DMS 273 treated with DMSO at 0.1 percent for 48 hours (cell line): Measurements from ENCODE around the gene FCN2.

Experiments
- DNase-seq: peaks from one replicate; lab custom pipeline; 2025; lab: John Stamatoyannopoulos, UW

Gene FCN2

DNA sequence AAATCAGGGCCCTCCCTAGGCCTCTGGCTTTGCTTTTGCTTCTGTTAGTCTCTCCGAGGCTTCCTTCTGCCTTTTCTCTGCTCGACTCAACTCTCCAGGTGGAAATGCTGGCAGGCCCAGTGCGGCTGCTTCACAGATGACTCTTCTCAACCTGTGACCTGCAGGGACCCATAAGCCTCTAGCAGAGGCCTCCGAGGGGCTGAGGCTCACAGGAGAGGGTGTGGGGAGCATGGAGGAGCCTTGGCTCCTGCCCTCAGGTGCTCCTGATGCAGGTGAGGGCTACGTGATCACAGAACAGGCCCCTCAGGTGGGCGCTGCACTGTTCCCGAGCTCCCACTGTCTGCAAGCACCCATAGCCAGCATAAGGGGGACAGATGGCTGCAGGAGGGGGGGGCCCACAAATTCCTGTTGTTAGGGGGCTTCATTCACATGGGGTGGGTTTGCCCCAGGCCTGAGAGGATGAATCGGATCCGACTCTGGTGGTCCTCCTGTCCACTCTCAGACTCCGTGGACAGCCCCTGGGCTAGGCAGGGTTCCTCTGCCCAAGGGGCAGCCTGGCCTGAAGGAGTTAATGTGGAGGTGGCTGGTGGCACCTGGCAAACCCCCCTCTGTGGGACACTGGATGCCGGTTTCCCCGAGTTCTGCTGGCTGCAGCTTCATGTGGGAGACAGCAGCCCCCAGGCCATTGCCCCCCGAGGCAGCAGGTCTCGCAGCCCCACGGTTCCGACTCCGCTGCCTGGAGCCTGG is 10.9 kb upstream of the FCN2 start:
- no peak for DNase-seq

DNA sequence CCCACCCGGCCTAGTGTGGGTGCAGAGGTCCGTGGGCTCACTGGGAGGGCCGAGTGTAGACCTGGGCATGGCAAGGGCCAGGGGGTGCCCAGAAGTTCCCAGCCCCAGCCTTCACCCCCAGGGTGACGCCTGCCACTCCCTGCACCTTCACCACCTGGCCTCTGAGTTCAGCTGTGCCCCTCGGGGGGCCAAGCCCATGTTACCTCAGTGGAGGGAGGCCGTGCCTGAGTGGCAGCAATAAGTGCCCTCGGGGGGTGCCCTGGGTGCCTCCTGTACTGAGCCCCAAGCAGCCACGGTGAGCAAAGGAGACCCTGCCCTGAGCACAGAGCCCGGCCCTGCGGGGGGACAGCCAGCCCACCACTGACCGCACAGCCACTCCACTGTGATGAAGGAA is 10.3 kb upstream of the FCN2 start:
- DNase-seq, result no peak

DNA sequence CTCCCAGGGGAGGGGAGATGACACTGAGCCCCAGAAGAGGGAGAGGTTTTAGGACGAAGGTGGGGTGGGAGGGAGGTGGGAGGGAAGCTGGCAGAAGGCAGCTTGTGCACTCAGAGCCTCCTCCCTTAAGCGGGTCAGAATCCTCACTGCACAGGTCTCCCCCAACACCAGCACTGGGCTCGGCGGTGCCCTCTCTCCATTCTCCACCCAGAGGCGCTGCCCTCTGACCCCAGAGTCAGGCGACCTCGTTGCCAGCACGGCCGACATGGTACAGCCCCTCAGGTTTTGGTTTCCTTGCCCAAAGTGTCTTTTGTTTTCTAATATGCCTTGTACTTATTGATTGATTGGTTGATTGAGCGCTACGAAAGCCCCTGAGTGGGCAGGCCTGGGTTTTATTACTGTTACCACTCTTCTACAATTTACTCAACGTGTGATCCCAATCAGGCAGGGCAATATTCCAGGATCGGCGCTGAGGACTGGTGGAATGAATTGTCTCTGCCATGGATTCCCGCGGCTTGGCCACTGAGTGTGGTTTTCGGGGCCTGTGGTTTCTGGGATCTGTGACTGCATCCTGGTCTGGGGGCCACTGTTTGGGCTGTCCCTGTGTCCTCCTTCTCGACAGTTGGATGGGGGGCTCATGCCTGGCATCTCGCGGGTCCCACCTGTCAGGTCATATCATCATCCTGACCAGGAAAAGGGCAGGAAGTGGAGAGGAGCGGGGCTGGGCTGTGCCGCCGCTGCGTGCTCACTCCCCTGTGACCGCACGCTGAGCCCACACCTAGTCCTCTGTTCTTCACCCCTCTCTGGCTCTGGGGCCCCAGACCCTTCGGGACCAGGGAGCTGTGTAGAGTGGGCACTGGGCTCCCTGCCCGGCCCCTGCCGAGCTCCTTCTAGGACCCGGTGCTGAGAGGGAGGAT is 9.6 kb upstream of the FCN2 start:
- no peak for DNase-seq

DNA sequence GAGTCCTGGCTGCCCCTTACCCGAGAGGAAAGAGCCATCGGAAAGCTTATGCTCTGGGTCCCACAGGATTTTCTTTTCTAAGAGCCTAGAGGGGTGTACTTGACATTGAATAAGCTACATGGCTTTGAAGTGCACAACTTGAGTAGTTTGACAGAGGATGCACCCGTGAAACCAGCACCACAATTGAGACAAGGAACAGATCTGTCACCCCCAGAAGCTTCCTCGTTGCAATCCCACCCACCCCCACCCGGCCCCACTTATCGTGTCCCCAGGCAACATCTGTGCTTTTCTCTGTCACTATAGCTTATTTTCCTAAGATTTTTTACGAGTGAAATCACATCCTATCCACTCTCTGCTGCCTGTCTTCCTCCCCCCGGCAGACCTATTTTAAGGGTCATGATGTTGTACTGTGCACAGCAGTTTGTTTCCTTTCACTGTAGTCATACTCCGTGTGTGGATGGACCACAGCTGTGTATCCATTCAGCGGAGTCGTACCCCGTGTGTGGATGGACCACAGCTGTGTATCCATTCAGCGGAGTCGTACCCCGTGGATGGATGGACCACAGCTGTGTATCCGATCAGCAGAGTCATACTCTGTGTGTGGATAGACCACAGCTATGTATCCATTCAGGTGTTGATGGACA is 8.8 kb upstream of the FCN2 start:
- no peak for DNase-seq

DNA sequence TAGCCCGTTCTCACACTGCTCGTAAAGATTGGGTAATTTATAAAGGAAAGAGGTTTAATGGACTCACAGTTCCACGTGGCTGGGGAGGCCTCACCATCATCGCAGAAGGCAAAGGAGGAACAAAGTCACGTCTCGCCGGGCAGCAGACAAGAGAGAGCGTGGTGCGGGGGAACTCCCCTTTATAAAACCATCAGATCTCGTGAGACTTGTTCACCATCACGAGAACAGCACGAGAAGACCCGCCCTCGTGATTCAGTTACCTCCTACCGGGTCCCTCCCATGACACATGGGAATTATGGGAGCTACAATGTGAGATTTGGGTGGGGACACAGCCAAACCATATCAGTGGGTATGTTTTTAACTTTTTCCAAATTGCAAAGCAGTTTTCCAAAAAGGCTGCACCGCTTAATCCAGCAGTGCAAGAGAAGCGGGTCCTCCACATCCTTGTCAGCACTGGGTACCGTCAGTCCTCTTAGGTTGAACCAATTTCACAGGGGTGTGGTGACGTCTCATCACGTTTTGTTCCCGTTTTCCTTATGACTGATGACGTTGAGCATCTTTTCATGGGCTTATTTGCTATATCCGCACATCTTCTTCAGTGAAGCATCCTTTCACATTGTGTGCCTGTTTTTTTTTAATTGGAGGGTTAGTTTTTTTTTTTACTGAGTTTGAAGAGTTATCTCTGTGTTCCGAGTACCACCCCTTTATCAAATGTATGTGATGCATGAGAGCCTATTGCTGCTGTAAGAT is 8.0 kb upstream of the FCN2 start:
- DNase-seq, result no peak

DNA sequence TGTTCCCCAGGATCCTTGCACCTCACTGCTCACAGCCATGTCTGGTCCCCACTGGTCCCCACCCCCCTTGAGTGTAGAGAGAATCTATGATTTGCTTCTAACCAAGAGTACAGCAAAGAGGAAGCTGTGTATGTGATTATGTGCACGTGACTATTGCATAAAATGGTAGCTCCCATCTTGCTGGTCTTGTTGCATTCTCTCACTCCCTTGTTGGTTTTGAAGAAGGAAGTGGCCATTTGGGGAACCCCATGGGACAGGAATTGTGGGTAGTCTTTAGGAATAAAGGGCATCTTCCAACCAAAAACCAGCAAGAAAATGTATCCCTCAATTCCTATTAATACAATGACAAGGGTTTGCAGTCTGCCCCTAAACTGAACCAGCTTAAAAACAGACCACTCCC is 5.2 kb upstream of the FCN2 start:
- DNase-seq, result no peak

DNA sequence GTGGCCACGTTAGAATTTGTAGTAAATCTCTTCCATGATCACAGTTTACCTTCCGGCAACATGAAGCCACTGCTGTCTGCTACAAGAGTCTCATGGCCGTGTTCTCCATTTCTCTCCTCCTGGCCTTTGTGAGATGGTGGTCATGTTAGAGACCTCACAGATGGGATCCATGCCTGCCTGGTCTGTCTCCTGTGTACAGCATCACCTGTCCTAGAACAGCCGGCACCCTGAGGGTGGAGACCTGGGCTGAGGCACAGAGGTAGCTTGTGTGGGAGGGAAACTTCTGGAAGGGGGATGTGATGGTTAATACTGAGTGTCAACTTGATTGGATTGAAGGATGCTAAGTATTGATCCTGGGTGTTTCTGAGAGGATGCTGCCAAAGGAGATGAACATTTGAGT is 3.1 kb upstream of the FCN2 start:
- no peak for DNase-seq

DNA sequence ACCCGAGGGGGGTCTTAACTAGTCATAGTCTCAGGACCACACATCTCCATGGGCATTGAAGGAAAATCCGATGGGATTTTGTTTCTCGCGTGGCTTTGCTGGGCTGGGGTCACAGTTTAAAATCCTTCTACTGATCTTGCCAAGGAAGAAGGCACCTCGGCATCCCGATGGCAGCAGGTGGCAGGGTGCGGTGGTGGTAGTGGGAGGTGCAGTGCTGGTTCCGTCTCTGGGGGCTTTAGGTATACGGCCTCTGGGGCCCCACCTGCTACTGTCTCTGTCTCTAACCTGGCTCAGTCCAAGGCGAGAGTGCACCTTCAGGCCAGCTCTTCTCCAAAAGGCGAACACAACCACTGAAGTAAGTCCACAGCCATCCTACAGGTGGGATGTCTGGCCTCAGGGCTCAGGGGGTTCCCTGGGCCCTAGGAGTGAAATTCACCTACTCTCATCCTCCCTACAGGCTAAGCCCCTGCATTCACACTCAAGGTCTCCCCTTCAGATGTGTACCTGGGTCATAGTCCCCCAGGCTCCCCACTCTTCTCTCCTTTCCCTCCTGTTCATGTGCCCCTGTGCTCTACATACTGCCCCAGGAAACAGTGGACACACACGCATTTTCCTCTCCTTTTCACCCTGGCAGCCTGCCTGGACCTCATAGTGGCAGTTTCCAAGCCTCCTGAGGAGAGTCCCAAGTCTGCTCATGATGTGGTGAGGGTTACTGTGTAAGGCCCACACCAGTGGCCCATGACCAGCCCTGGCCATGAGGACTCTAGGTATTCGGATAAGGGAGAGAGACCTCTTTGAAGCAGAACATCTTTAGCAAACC is 736 bp upstream of the FCN2 start:
- no peak for DNase-seq

DNA sequence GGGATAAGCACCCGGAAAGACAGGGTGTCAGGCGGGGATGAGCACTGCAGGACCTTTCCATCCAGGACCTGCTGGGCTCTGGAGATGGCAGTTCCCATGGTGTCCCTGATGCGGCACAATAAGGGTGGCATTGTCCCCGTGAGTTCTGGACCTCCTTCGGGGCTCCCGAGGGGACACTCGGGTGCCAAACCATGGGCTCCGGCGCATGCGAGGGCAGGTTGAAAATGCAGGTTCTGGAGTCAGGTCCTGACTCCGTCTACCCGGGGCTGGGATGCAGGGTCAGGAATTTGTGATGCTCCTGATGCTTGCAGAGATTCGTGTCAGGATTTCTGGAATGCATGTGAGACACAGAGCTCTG is 682 bp downstream of the FCN2 start:
- no peak for DNase-seq

DNA sequence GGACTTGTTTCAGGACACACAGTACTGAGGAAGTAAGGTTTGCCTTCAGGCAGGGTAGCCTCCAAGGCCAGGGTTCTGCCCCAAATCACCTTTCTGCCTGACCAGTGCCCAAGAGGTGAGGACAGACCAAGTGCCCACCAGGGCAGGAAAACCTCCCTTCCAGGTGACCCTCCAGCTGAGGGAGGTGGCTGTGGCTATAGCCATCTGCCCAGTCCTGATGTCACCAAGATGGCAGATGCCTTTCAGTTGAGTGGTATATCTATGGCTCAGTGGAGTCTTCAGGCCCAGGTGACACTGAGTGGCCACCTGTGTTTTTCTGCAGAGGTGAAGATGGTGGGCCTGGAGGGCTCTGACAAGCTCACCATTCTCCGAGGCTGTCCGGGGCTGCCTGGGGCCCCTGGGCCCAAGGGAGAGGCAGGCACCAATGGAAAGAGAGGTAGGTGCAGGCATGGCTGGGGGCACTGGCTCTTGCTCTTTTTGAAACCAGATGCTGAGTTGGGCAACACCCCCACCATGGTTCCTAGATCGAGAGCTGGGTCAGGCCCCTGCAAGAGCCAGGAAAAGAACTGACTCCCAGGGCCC is 1.7 kb downstream of the FCN2 start:
- no peak for DNase-seq

DNA sequence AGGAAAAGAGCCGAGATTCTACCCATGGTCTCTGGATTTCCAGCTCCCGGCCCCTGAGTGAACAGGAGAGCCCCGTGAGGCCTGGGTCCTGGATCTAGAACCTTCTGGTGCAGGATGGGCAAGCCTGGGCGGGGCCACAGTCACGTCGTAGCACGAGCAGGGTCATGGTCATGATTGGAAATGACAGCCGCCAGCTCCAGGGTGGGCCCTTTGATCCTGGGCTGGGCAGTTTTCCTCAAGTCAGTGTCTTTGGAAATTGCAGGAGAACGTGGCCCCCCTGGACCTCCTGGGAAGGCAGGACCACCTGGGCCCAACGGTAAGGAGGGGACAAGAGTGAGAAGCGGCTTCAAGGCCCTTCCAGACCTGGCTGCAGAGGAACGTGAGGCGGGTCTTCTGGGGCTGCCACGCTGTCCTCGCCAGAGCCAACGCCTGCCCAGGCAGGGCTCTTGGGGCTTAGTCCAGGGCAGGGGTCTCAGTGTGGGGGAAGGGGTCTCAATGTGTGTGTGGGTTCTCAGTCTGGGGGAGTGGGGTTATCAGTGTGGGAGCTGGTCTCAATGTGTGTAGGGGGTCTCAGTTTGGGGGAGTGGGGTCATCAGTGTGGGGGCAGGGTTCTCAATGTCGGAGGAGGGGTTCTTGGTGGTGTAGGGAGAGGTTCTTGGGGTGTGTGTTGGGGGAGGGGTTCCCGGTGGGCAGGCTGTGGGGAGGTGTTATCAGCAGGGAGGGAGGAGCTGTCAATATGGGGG is 2.6 kb downstream of the FCN2 start:
- DNase-seq, result no peak

DNA sequence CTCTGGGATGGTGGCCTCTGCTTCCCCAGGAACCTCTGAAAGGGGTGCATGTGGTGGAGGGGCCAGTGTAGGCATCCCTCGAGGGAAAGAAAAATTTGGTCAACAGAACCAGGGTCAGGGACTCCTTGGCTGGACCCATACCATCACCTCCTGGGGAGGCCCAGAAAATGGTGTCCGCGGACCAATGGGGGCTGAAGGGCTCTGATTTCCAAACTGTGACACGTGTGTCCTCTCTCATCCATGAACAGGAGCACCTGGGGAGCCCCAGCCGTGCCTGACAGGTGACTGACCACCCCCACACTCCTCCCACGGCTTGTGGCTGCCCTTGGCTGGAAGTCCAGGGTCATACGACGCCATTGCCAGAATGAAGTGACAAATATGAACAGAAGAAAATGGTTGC is 3.9 kb downstream of the FCN2 start:
- no peak for DNase-seq

DNA sequence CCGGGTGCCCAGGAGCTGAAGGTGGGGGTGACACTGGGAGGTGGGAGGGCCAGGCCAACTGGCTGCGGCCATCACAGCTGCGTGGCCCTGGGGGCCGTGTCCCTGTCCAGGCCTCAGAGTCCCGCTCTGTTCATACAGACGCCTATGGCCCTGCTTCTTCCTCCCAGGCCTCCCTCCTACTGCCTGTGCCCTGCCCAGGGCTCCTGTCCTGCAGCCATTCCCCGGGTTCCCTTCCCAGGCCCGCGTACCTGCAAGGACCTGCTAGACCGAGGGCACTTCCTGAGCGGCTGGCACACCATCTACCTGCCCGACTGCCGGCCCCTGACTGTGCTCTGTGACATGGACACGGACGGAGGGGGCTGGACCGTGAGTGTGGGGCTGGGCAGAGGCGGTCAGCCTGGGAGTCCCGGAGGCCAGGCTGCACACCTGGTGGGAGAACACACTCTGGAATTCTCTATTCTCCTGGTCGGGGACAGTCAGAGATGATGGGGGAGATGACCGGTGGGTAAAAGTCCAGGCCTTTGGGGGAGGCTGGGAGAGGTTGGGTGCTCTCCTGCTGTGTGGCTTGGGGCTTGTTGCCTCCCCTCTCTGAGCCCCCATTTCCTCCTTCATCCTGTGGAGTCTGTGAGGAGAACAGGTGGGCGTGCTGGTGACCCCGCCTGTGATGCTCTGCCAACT is 4.5 kb downstream of the FCN2 start:
- no peak for DNase-seq

DNA sequence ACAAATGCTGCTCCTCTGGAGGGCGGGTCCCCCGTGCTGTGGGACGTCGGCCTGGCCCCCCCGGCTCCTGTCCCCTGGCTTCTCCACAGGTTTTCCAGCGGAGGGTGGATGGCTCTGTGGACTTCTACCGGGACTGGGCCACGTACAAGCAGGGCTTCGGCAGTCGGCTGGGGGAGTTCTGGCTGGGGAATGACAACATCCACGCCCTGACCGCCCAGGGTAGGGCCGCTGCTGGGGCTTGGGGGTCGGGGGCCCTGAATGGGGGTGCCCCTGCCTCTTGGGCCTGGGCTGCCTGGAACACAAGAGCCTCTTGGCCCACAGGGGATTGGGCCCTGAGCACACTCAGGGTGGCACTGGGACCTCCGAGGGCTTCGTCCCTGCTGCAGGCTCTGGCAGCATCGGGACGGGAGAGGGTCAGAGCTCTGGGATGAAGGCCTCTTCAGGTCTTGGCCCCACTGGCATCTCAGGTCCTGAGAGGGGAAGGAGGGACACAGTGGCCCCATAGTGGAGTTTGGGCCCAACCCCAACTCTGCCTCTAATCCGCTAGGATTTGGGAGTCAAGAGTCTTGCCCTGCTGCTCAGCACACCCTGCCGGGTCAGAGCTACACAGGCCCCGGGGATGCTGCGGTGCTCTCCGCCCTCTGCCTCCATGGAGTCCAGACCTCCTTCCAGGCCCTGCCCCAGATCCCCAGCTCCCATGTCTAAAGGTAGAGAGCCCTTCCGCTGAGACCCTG is 5.2 kb downstream of the FCN2 start:
- DNase-seq, result no peak

DNA sequence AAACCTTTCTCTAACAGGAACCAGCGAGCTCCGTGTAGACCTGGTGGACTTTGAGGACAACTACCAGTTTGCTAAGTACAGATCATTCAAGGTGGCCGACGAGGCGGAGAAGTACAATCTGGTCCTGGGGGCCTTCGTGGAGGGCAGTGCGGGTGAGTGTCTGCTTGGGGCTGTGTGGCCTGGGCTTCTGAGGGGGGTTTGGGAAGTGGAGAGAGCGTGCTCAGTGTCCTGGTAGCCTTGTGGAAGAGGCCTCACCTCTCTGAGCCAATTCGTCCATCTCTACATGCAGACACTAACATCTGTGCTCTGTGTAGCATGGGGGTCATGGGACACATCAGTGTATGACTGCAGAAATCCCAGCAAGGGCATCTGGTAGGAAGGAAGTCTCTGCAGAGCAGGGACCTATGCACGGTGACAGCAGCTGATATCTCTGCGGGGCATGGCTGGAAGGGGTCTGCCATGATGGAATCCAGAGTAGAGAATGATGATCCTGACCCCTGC is 5.9 kb downstream of the FCN2 start:
- no peak for DNase-seq

DNA sequence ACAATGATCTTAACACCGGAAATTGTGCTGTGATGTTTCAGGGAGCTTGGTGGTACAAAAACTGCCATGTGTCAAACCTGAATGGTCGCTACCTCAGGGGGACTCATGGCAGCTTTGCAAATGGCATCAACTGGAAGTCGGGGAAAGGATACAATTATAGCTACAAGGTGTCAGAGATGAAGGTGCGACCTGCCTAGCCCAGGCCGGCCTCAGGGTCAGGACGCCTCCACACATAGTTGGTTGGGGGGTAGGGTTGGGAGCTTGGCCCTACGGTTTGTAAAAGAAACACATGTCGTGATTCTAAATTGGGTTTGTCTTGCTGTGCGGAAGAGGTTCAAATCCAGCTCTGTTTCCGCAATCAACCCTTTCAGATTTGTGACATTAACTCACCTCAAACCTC is 6.6 kb downstream of the FCN2 start:
- DNase-seq, result no peak

DNA sequence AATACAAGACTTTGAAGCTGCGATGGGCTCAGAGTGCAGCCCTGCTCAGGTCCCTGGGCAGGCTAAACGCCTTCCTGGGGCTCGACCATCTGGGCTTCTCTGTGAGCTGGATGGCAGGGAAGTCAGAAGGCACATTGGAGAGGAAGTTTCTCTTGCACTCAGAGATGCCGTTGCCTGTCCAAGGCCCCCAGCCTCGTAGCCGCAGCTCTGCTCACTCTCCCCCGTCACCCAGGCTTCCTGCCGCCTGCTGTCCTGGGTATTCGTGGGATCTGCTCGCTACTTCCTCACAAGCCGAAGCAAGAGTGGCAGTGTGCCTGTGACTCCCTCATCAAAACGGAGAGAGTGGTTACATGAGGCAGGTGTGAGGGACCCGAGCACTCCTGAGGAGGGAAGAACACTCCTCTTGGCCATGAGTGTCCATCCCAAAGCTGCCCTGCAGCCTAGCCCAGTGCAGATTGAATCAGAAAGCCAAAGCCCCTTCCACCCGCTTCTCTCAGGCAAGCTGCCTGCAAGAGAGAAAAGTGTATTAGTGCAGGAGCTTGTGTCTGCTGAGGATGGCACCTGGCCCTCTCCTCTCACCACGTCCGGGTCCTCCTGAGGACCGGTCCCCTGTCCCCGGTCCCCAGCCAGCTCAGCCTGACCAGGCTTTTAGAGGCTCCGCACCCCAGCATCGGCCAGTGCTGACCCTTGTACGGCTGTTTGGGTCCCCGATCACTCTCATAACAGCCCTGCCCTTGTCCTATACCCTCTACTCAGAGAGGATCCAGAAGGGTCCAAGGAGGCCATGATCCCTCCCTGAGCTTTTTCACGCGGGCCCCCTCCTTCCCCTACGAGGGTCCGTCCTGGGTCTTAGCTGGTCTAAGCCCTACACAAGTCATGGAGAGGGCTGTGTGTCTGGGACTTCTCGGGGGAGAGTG is 7.3 kb downstream of the FCN2 start:
- DNase-seq, result no peak
